Sigmoid colon (tissue), 4 donors: ENCODE measurements around the gene TMEM185A.

Source experiments
- CTCF ChIP-seq, 4 experiments: fragments of 450-650 bp in 3 of 4; fragments of 200-600 bp in 1 of 4; IDR thresholded peaks; one replicate each; pipeline ENCODE4 v1.5.1; 2016 to 2019; ENCODE audit warnings: antibody characterized with exemption in 4 of 4, mild to moderate bottlenecking in 3 of 4, moderate library complexity in 2 of 4
- EP300 ChIP-seq, 4 donors: sonication (generic); formaldehyde crosslinking; IDR thresholded peaks; one replicate each; pipeline ENCODE4 v1.6.1; 2017; ENCODE audit warnings: antibody characterized with exemption in 4 of 4

DNA sequence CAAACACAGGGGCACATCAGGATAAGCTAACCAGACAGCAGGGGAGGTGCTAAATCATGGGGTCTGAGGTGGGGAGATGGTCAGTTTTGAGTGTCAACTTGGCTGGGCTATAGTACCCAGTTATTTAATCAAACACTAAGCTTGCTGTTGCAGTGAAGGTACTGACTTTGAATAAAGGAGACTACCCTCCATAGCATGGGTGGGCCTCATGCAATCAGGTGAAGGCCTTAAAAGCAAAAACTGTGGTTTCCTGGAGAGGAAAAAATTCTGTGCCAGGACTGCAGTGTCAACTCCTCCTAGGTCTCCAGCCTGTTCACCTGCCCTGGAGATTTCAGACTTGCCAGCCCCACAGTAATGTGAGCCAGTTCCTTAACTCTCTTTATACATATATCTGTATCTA is 23.9 kb downstream of the TMEM185A start:
- TF ChIP-seq CTCF (IDR thresholded peaks at IDR 0.05) (no peak), EP300 (IDR thresholded peaks at IDR 0.05) (no peak)
